SH-SY5Y (cell line): ENCODE results near the gene SESN1.

Experiments used
- GATA2 ChIP-seq: IDR thresholded peaks from 2 replicates; pipeline ENCODE4 v1.6.1; 2011; ENCODE audit warnings: mild to moderate bottlenecking, low read depth, low read length
- GATA3 ChIP-seq: IDR thresholded peaks from 2 replicates; pipeline ENCODE4 v1.6.1; 2011; ENCODE audit warnings: low read depth, mild to moderate bottlenecking, low read length, moderate library complexity

GRCh38 chr6:109033655-109034054 is 61.0 kb downstream of the SESN1 start:
- TF ChIP-seq GATA2 (peak; percentile 57; the same call in 1 of the 2 replicates), GATA3 (peak; percentile 69)
